Stimulated activated CD8-positive, alpha-beta memory T cell treated with anti-CD3 and anti-CD28 coated beads, Interleukin-12 subunit alpha, Interleukin-12 subunit beta, amount 100 ng/mL, for 24 hours (primary cell): ENCODE data around the gene CLDN14.
"Not testable (repeated sequence)": the region's sequence is repeated elsewhere in the genome, so short reads cannot be mapped to it uniquely, and the experiment has no call there.

Experiments used
- DNase-seq: peaks from one replicate; pipeline ENCODE4 v3.0.0-alpha.2; 2020; ENCODE audit errors: extremely low read depth

The CLDN14 gene

DNA sequence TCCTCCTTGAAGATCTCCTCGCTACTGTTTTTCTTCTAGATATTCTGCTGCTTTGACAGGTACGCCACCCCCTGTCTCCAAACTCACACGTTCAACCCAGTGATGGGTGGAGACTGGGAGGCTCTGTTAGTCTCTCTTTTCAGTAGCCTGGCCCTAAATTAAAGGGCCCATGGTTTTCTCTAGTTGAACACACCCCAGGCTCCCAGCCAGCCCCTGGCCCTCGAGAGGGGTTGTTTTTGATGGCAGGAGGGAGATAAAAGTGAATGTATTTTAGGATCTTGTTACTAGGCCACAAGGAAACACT lies 21.6 kb upstream of the CLDN14 start:
- DNase-seq, result no peak

DNA sequence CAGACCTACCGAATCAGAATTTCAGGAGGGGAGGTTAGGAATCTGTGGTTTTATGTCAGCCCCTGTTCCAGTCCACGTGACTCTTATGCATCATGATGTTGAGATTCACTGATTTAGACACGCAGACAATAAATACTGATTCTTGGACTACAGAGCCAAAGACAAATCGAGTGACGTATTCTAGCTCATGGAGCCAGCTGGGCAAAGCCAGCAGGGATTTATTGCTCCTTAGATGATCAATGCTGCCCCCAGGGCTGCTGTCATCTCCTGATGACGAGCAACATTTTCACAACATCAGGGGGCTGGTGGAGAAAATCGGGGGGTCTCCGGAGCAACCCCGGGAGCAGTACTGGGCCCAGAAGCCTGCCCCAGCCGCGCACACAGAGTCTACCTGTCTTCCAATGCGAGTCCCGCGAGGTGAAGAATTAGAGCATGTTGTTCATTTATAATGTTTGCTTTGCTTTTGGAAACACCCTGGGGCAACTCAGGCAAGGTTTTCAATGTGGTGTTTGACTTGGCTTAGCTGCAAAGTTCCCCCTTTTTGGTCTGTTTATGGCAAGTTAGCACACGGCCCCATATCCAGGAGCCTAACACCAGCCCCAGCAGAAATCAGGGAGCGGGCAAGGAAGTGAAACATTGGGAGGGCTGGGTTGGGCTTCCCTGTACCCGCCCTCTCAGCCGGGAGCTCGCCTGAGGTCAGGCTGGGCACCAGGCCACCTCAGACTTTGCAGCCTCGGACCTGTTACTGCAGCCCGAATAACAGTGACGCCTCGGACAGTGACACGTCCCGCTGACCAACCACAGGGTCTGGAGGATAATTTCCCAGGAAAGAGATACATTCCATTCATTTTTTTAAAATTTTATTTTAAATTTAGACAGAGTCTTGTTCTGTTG lies 19.9 kb upstream of the CLDN14 start:
- DNase-seq, result no peak

DNA sequence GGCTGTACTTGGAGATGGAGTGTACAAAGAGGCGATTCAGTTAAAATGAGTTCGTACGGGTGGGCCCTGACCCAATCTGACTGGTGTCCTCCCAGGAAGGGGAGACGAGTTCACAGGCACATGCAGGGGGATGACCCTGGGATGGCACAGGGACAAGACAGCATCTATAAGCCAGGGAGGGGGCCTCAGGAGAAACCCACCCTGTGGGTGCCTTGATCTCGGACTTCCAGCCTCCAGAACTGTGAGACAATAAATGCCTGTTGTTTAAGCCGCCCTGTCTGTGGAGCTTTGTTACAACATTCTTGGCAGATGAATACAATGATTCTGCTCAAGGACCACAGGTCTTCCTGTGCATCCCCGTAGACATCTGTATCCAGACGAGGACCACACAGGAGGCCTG lies 14.6 kb upstream of the CLDN14 start:
- DNase-seq, result no peak

DNA sequence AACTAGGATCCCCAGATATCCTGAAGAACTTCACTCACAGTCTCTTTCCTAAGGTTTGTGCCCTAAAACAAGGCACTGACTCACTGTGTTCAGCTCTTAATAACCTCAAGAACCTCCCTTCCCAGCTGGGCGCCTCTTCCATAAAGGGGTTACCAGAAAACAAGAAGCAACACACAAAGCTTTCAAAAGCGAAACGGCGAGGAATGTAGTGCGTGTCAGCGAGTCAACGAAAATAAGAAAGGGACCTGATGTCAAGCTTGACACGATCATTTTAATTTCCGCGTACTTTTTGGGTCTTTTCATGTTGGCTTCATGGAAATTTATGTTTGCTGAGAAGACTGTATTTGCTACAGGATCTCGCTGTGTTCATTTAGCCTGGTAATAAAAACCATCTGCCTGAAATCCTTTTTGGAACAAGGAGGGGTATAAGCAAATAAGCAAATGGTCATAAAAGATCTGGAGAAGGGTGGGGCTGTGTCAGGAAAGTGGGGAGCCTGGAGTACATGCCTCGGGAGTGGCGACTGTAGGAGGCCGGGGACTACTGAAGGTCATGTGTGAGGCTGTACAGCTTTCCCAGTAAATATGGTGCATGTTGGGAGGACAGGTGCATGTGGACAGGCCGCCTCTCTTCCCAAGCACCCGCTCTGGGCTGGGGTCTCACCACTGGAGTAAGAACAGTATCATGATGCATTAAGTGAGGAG lies 11.4 kb upstream of the CLDN14 start:
- DNase-seq, result no peak

DNA sequence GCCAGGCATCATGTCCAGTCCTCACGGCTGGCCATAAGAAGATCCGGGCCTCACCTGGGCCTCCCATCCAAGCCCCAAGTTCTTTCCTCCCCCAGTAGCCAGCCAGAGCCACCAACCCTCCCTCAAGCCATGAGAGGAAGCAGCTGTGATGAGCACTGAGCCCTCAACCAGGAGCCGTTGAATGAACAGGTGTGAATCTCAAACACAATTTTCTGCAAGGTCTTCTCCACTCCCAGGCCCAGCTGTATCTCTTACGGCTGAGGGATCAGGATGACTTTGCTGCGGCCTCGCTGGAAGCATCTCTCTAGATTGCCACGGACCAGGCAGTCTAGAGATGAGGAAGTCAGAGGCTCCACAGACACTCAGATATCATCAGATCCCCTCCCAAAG lies 9.8 kb upstream of the CLDN14 start:
- no peak for DNase-seq

DNA sequence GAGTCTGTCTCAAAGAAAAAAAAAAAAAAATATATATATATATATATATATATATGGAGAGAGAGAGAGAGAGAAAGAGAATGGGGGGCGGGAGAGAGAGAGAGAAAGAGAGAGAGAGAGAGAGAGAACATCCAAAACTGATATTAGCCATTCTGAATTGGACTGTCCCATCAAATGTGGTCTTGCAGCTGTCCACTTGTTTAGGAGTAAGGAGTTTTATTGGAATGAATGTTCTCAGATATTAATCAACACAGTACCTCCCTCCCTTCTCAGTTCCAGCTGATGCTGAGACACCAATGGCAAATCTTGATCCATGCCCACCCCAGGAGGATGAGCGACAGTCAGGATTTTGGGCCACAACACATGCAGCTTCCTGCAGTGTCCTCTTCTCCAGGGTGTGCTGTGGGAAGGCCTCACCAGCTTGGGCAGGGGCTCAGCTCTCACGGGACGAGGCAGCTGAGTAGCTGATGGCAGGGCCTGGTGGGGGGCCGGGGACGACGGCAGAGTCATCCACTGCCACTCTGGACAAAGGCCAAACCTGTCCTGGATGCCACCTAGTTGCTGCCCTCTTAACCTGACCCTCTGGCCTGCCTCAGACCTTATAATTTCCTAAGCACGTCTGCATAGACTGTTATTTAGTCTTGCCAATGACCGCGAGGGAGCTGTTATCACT lies 9.3 kb upstream of the CLDN14 start:
- no peak for DNase-seq

DNA sequence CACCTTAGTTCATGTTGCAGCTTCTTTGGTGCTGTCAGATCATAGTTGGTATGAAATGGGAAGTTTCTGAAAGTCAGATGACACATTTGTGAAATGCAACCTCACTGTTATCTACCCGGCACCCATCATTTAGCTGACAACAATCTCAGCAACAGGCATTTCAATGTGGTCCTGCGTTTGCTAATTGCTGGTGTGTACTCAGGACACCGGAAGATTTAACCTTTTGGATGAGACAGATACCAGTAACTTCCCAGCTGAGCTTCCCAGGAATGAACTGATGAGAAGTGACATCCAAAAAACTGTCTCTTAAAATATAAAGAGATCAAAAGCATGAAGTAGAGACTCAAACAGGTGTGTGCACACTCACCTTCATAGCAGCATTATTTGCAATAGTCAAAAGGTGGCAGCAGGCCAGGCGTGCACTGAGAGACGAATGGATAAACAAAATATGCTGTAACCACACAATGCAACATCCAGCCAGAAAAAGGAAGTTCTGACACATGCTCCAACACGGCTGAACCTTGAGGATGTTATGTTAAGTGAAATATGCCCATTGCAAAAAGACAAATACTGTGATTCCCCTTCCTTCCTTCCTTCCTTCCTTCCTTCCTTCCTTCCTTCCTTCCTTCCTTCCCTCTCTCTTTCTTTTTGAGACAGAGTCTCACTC lies 7.9 kb upstream of the CLDN14 start:
- no peak for DNase-seq

DNA sequence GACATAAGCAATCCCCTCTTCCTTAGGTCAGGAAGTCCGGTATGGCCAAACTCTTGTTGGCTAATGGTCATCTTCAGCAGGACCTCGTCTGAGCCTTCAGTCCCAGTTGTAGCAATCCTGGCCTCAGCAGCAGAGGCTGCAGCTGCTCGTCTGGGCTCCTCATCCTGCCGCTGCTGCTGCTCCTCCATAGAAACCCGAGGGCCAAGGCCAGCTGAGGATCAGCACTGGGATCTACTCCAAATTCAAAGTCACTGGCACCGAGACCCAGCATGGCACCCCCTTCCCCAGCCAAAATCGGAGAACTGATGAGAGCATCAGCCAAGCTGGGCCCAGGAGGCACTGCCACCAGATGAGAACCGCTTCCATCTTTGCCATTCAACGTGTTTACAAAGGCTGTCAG lies 6.3 kb upstream of the CLDN14 start:
- no peak for DNase-seq

DNA sequence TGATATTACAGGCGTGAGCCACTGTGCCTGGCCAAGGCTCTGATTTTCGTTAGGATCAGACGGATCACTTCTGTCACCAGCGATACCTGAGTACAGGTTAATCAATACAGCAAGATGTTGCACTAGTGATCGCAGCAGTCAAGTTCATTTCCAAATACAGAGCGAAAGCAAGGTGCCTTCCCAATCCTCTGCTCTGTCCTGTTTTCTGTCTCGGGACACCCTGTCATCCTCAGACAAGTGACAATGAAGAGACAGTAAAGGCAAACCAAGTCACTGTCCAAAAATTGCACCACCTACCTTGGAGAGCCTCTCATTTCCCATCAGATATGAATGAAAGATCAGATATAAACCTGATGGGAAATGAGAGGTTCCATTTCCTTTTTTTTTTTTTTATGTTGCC lies 5.6 kb upstream of the CLDN14 start:
- DNase-seq, result no peak

DNA sequence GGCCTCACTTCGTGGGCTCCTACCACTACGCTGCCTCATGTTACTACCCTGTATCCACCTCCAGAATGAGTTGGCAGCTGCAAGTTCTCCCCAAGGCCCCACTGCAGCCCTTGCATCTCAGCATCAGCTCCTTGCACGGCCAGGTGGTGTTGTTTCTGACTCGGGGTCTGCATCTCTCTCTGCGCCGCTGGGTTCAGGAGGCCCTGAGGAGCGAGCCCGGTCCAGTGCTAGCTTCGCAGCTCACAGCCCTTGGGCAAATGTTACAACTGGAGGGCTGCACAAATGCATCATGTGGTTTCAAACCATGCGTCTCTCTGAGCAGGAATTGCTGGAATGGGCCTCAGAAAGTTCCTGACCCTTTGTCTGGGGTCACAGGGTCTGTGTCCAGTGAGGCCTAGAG lies 3.2 kb upstream of the CLDN14 start:
- no peak for DNase-seq

DNA sequence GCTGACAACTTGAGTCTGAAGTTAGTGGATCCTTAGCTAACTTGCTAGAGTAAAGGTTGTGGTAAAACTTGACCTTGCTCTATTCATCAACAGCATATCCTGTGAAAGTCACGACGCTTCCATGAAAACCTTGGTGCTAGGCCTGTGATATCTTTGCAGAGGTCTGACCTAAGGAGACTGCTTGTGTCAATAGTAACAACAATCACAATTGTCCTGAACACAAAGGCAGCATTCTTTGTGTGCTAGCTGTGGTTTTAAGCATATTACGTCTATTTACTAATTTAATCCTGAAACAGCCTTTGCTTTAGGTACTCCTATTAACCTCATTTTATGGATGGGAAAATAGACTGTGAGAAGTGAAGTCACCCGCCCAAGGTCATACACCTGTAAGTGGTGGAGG lies 2.8 kb upstream of the CLDN14 start:
- no peak for DNase-seq

DNA sequence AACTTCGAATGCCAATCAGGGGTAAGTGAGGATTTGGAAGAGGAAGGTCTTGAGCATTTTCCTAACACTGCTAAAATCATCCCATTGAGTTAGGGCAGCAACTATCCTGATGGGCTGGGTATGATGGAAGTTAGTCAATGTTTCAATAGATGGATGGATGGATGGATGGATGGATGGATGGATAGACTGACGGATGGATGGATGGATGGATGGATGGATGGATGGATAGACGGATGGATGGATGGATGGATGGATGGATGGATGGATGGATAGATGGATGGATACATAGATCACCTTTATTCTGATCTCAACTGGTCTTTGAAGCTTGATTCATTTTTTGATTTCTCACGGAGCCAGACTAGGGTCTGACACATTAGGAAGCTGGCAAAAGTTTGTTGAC lies 2.3 kb upstream of the CLDN14 start:
- no peak for DNase-seq

DNA sequence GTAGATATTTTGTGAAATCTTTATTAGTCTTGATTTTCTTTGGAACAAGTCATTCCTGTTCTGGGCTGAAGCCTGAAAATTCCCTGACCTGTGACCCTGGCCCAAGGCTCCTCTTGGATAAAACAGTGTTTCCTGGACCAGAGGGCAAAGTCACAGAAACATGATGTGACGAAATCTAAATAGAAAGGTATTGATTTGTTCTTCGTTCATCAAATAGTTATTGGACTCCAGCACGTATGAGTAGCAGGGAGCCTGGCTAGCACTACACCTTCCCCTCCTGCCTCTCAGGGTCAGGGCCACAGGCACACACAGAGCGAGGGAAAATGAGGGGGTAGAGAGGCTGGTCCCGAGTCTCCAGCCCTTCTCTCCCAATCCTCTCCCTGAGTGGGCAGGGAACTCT lies 1.7 kb upstream of the CLDN14 start:
- no peak for DNase-seq

DNA sequence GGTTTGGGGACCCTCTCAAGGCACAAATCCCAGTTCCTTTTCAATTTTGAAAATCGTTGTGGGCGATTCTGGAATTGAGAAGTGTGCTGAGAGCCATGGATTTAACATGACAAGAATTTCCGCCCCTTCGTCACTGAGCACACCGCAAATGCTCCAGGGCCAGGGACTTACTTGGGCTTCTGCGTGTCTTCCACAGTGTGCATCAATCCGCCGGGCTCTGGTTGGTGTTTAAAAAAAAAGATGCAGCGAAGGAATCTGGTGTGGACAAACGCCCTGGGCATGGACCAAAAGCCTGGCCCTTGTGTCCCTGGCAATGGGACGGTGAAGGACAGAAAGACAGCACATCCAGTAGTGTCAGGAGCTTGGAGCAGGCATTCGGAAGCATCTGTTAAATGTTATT lies 696 bp upstream of the CLDN14 start:
- DNase-seq, result no peak

DNA sequence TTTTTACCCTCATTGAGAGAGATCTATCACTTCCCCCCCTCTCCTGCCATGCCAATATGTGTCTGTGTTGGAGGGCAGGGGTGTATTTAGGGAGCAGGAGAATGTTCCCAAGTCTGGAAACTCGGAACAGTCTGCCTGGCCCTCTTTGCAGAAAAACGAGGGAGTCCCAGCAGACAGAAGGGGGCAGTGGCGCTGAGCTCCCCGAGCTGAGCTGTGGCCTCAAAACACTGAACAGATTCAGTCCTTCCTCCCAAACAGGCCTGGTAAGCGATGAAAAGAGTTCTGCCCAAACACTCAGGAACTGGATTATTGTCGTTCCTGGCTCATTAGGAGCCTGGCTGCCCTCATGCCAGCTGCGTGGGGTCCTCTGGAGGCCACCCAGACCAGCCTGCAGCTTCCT lies 981 bp downstream of the CLDN14 start:
- no peak for DNase-seq

DNA sequence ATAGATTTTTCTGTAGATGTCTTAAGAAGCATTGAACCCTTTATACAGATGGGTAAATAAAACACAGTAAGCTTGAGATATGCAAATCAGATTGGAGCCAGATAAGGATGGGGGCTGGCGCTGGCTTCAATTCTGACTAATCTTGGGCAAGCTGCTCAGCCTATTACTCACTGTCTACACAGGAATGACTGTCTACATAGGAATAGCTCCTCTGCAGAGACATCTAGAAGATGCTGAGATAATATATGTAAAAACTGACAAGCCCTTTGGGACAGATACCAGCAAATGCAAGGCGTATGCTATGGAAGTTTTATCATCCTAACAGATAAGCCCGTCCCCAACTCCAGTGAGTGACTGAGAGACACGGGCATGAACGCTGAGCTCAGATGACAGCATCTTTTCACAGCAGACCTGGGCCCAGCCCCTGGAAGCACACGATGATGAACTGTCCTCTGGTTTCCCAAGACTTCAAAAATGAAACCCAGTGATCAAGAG lies 1.7 kb downstream of the CLDN14 start:
- no peak for DNase-seq

DNA sequence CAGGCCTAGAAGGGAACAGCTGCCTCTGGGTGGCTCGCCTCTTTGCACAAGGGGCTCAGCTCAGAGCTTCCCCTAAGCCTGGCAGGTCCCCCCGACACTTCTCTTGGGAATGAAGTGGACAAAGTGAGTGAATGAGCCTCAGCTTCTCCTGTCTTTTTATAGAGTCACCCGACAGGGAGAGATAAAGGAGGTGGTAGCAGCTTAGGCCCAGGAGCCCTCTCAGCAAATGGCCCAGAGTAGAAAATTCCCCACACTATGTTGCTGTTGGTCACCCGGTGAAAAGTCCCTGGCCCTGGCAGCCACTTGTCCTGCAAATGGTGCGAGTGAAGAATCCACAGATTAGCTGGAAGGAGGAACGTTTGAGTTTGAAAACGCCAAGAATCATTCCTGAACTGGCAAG lies 2.4 kb downstream of the CLDN14 start:
- DNase-seq, result no peak

DNA sequence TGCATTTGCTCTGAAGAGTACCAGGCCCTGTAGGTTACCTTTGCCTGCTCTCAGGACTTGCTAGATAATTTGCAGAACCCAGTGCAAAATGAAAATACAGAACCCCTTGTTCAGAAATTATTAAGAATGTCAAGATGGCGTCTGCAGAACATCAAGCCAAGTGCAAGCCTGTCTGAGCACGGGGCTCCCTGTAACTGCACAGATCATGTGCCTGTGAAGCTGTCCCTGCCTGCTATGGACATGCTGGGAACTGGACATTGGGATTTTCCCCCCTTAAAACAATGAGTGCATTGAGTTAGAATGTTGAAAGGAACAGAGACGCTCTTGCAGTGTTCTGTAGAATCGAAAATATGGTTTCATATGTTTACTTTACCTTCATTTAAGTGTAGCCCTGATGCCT lies 2.9 kb downstream of the CLDN14 start:
- DNase-seq, result no peak

DNA sequence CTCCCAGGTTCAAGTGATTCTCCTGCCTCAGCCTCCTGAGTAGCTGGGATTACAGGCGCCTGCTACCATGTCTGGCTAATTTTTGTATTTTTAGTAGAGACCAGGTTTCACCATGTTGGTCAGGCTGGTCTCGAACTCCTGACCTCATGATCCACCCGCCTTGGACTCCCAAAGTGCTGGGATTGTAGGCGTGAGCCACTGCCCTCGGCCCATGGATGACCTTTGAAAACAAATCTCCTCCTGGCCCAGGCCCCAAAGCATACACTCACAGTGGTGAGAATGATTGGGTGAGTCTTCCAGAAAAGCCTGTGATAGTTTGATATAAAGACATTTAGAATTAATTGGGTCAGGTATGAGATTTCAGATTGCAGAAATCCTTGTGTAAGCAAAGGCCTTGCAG lies 3.4 kb downstream of the CLDN14 start:
- not testable (repeated sequence) for DNase-seq

DNA sequence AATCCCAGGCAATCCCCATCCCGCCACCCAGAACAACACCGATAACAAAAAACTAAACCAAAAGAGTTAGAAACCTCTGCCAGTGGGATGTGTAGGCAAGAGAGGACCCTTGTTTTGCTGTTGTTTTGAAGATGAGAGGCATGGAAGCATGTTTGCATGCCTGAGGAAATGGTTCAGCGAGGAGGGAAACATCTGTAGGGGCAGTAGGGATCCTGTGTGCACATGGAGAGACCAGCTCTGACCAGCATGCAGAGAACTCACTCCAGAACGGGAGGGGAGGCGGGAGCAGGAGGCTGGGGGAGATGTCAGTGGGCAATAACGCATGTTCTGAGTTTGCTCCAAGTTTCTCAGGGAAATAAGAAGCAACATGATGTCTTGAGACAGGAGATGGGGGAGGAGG lies 5.3 kb downstream of the CLDN14 start:
- DNase-seq, result no peak

DNA sequence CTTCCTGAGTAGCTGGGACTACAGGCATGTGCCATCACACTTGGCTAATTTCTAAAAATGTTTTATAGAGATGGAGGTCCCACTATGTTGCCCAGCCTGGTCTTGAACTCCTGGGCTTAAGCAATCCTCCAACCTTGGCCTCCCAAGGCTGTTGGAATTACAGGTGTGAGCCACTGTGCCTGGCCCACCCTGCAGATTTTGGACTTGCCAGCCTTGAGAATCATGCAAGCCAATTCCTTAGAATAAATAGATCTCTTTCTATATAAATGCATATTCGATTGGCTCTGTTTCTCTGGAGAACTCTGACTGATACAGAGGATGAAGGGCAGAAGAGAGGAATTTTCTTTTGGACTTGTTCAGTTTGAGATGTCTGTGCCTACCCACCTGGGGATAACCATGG lies 6.7 kb downstream of the CLDN14 start:
- no peak for DNase-seq

DNA sequence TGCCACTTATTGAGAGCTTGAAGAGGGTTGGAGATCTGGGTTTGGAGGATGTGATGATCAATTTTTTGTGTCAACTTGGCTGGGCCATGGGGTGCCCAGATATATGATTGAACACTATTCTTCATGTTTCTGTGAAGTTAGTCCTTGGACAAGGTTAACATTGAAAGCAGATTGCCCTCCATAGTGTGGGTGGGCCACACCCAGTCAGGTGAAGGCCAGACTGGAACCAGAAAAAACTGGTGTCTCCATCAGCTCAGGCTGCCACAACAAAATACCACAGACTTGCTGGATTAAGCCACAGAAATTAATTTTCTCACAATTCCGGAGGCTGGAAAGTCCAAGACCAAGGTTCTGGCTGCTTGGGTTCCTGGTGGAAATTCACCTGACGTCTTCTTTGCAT lies 7.5 kb downstream of the CLDN14 start:
- DNase-seq, result no peak
